Neuronal stem cell (in vitro differentiated cells): Measurements from ENCODE around the gene REST.

Experiments used
- DNase-seq: peaks from one replicate; pipeline ENCODE4 v3.0.0-alpha.2; 2013; ENCODE audit warnings: low spot score
- H2AFZ ChIP-seq: one replicate; pipeline ENCODE4 v1.6.1; 2013; ENCODE audit warnings: mild to moderate bottlenecking, low read length, inconsistent platforms
- H2AK5ac ChIP-seq: 2 replicates; pipeline ENCODE4 v1.6.1; 2013; ENCODE audit warnings: low read depth, mild to moderate bottlenecking, inconsistent platforms, low read length, moderate library complexity, mixed read lengths
- H2BK120ac ChIP-seq: 2 replicates; pipeline ENCODE4 v1.6.1; 2013; ENCODE audit warnings: low read depth, mild to moderate bottlenecking, inconsistent platforms, low read length, moderate library complexity, mixed read lengths
- H2BK12ac ChIP-seq: one replicate; pipeline ENCODE4 v1.6.1; 2013; ENCODE audit warnings: low read length, inconsistent platforms
- H2BK15ac ChIP-seq: 2 replicates; pipeline ENCODE4 v1.6.1; 2013; ENCODE audit warnings: mild to moderate bottlenecking, low read length, inconsistent platforms, mixed read lengths
- H2BK5ac ChIP-seq: one replicate; pipeline ENCODE4 v1.6.1; 2013; ENCODE audit warnings: inconsistent platforms, mild to moderate bottlenecking, low read length, moderate library complexity
- H3K14ac ChIP-seq: one replicate; pipeline ENCODE4 v1.6.1; 2013; ENCODE audit warnings: low read length, inconsistent platforms
- H3K18ac ChIP-seq: 2 replicates; pipeline ENCODE4 v1.6.1; 2013; ENCODE audit warnings: low read length, inconsistent platforms
- H3K23ac ChIP-seq: 2 replicates; pipeline ENCODE4 v1.6.1; 2013; ENCODE audit warnings: low read depth, mild to moderate bottlenecking, mixed read lengths, low read length, inconsistent platforms; ENCODE audit not compliant: poor library complexity
- H3K27ac ChIP-seq: replicated peaks from 3 replicates; pipeline ENCODE4 v1.5.1; 2013; ENCODE audit warnings: low read length, inconsistent platforms
- H3K27me3 ChIP-seq, 3 experiments: 2 replicates each; pipeline ENCODE4 v1.6.1; 2013; ENCODE audit warnings: low read length in 3 of 3, mild to moderate bottlenecking in 2 of 3, inconsistent platforms in 1 of 3, low read depth in 1 of 3, mixed read lengths in 1 of 3, moderate library complexity in 1 of 3; ENCODE audit not compliant: control insufficient read depth in 3 of 3, insufficient read depth in 3 of 3
- H3K36me3 ChIP-seq, 2 donors: replicated peaks in 1 of 2; 2 replicates each; pipeline ENCODE4 v1.6.1; 2013; ENCODE audit warnings: low read length in 2 of 2; ENCODE audit not compliant: control insufficient read depth in 2 of 2, insufficient read depth in 2 of 2
- H3K4ac ChIP-seq: 2 replicates; pipeline ENCODE4 v1.6.1; 2013; ENCODE audit warnings: inconsistent platforms, mild to moderate bottlenecking, low read length, moderate library complexity
- H3K4me1 ChIP-seq, 2 donors: 1 replicate in 1 of 2; 2 replicates in 1 of 2; pipeline ENCODE4 v1.6.1; 2013; ENCODE audit warnings: low read length in 2 of 2, low read depth in 1 of 2; ENCODE audit not compliant: control insufficient read depth in 2 of 2, insufficient read depth in 1 of 2
- H3K4me2 ChIP-seq: one replicate; pipeline ENCODE4 v1.6.1; 2013; ENCODE audit warnings: mild to moderate bottlenecking, low read length, inconsistent platforms; ENCODE audit not compliant: insufficient read depth, poor library complexity, severe bottlenecking
- H3K4me3 ChIP-seq, 2 donors: 2 replicates each; pipeline ENCODE4 v1.5.1; 2013; ENCODE audit warnings: low read length in 2 of 2, mild to moderate bottlenecking in 2 of 2, inconsistent platforms in 1 of 2, moderate library complexity in 1 of 2
- H3K79me1 ChIP-seq: one replicate; pipeline ENCODE4 v1.6.1; 2013; ENCODE audit warnings: low read depth, mild to moderate bottlenecking, inconsistent platforms, low read length, moderate library complexity
- H3K9ac ChIP-seq: one replicate; pipeline ENCODE4 v1.6.1; 2013; ENCODE audit warnings: mild to moderate bottlenecking, low read depth, low read length, inconsistent platforms; ENCODE audit not compliant: poor library complexity
- H3K9me3 ChIP-seq, 2 donors: replicated peaks in 1 of 2; 2 replicates each; pipeline versions ENCODE3 to v1.6.1; 2013; ENCODE audit warnings: low read length in 2 of 2, mild to moderate bottlenecking in 2 of 2, inconsistent platforms in 1 of 2, low read depth in 1 of 2, mixed read lengths in 1 of 2, moderate library complexity in 1 of 2; ENCODE audit not compliant: control insufficient read depth in 2 of 2, insufficient read depth in 1 of 2
- H4K8ac ChIP-seq: one replicate; pipeline ENCODE4 v1.6.1; 2013; ENCODE audit warnings: low read depth, mild to moderate bottlenecking, inconsistent platforms, low read length, moderate library complexity
- H4K91ac ChIP-seq: one replicate; pipeline ENCODE4 v1.6.1; 2013; ENCODE audit warnings: low read length, low read depth, mild to moderate bottlenecking, inconsistent platforms; ENCODE audit not compliant: poor library complexity
- WGBS, 2 donors: extraction: QIAGEN DNeasy Blood & Tissue Kit; methylation state at CpG; one replicate each; pipeline ENCODE4 v1.1.7; 2013; ENCODE audit warnings: missing lambda C conversion rate in 2 of 2, mixed read lengths in 1 of 2; ENCODE audit not compliant: insufficient read length in 2 of 2, insufficient replicate concordance in 1 of 2; ENCODE audit errors: extremely low coverage in 2 of 2; 5-methylcytosine and 5-hydroxymethylcytosine counted together

REST gene

GRCh38 chr4:56959100-56959499, 51.4 kb downstream of the REST start:
- peaks cover 7 to 27% of the 10 kb centered on the region in 2 donors for H3K36me3 ChIP-seq
- H2BK12ac ChIP-seq: no peak overlapping the region
- H3K9ac ChIP-seq: no peak overlapping the region
- no peak overlapping the region for H4K91ac ChIP-seq
- no CpG with 5 or more reads among the region's 1 CpG for WGBS, 2 donors
- H3K23ac ChIP-seq: no peak overlapping the region
- H4K8ac ChIP-seq: no peak overlapping the region
- H2BK120ac ChIP-seq: no peak overlapping the region
- H3K18ac ChIP-seq: no peak overlapping the region
- no peaks in the 10 kb centered on the region for H3K9me3 ChIP-seq
- no peak overlapping the region for H2BK15ac ChIP-seq
- no peaks in the 10 kb centered on the region for H3K79me1 ChIP-seq
- no peak overlapping the region for H3K14ac ChIP-seq
- no peak overlapping the region for H2BK5ac ChIP-seq
- H3K4ac ChIP-seq: no peak overlapping the region
- DNase-seq: no peak
- peaks cover 0 to 2% of the 10 kb centered on the region in 2 donors for H3K4me1 ChIP-seq
- H2AFZ ChIP-seq: no peak overlapping the region
- no peak overlapping the region for H2AK5ac ChIP-seq
- no peaks in the 10 kb centered on the region for H3K27me3 ChIP-seq
- H3K4me2 ChIP-seq: no peak overlapping the region
- no peak overlapping the region for H3K4me3 ChIP-seq
- no peak overlapping the region for H3K27ac ChIP-seq

GRCh38 chr4:56961107-56961500, 53.4 kb downstream of the REST start:
- Histone ChIP-seq H3K27ac (no peak overlapping the region), H3K18ac (no peak overlapping the region), H3K14ac (no peak overlapping the region), H2BK15ac (no peak overlapping the region), H2BK12ac (no peak overlapping the region), H4K8ac (no peak overlapping the region), H3K9me3 (no peaks in the 10 kb centered on the region), H3K4me3 (no peak overlapping the region), H3K4ac (no peak overlapping the region), H3K27me3 (no peaks in the 10 kb centered on the region), H3K36me3 (peaks cover 9 to 47% of the 10 kb centered on the region in 2 donors), H3K4me1 (peaks cover 0 to 2% of the 10 kb centered on the region in 2 donors), H4K91ac (no peak overlapping the region), H2AFZ (no peak overlapping the region), H2BK5ac (no peak overlapping the region), H2BK120ac (no peak overlapping the region), H2AK5ac (no peak overlapping the region), H3K9ac (no peak overlapping the region), H3K4me2 (no peak overlapping the region), H3K23ac (no peak overlapping the region), H3K79me1 (no peaks in the 10 kb centered on the region)
- no peak for DNase-seq
- WGBS, 2 donors: no CpG with 5 or more reads among the region's 2 CpGs

GRCh38 chr4:56971383-56971782, 63.7 kb downstream of the REST start:
- H2BK120ac ChIP-seq: no peak overlapping the region
- WGBS, 2 donors: no CpG with 5 or more reads among the region's 2 CpGs
- H3K9ac ChIP-seq: no peak overlapping the region
- H3K27ac ChIP-seq: no peak overlapping the region
- H2BK5ac ChIP-seq: no peak overlapping the region
- DNase-seq: no peak
- H3K23ac ChIP-seq: no peak overlapping the region
- no peak overlapping the region for H4K8ac ChIP-seq
- H3K9me3 ChIP-seq: peaks cover 0 to 11% of the 10 kb centered on the region in 2 donors
- H3K18ac ChIP-seq: no peak overlapping the region
- peaks cover 2% of the 10 kb centered on the region for H3K79me1 ChIP-seq
- peaks cover 13 to 75% of the 10 kb centered on the region in 2 donors for H3K36me3 ChIP-seq
- no peak overlapping the region for H3K4me2 ChIP-seq
- no peak overlapping the region for H3K14ac ChIP-seq
- peaks cover 0 to 3% of the 10 kb centered on the region in 2 donors for H3K4me1 ChIP-seq
- no peak overlapping the region for H3K4me3 ChIP-seq
- H2BK15ac ChIP-seq: no peak overlapping the region
- no peak overlapping the region for H2BK12ac ChIP-seq
- H2AFZ ChIP-seq: no peak overlapping the region
- H3K4ac ChIP-seq: no peak overlapping the region
- H3K27me3 ChIP-seq: no peaks in the 10 kb centered on the region
- H2AK5ac ChIP-seq: no peak overlapping the region
- H4K91ac ChIP-seq: no peak overlapping the region

GRCh38 chr4:56972389-56972788, 64.7 kb downstream of the REST start:
- no peak overlapping the region for H3K27ac ChIP-seq
- H3K4ac ChIP-seq: no peak overlapping the region
- no peak overlapping the region for H3K4me3 ChIP-seq
- H3K9ac ChIP-seq: no peak overlapping the region
- H4K8ac ChIP-seq: no peak overlapping the region
- H4K91ac ChIP-seq: no peak overlapping the region
- H3K4me2 ChIP-seq: no peak overlapping the region
- H3K18ac ChIP-seq: no peak overlapping the region
- no peak overlapping the region for H3K23ac ChIP-seq
- H3K27me3 ChIP-seq: peaks cover 0 to 2% (median 0%) of the 10 kb centered on the region in 3 experiments
- 100% methylated on average over 1 of the region's 2 CpGs; no CpG with 5 or more reads in 1 of the 2 donors for WGBS, 2 donors
- H2BK5ac ChIP-seq: no peak overlapping the region
- H2AK5ac ChIP-seq: no peak overlapping the region
- peaks cover 0 to 3% of the 10 kb centered on the region in 2 donors for H3K4me1 ChIP-seq
- H3K9me3 ChIP-seq: peaks cover 0 to 11% of the 10 kb centered on the region in 2 donors
- DNase-seq: no peak
- no peak overlapping the region for H2BK12ac ChIP-seq
- no peak overlapping the region for H2AFZ ChIP-seq
- H3K79me1 ChIP-seq: peaks cover 4% of the 10 kb centered on the region
- peaks cover 11 to 65% of the 10 kb centered on the region in 2 donors for H3K36me3 ChIP-seq
- H2BK15ac ChIP-seq: no peak overlapping the region
- no peak overlapping the region for H3K14ac ChIP-seq
- H2BK120ac ChIP-seq: no peak overlapping the region
